ENCODE measurements around the gene SHROOM3. TPM values are rescaled to one million over a fixed set of nuclear protein-coding genes. Genes with fewer than 3 reads are reported as not detected.

The SHROOM3 gene
- polyA plus RNA-seq, 2 of the 4 experiments (the other 2 are of a cell fraction), result 2.8 to 5.1 TPM

DNA sequence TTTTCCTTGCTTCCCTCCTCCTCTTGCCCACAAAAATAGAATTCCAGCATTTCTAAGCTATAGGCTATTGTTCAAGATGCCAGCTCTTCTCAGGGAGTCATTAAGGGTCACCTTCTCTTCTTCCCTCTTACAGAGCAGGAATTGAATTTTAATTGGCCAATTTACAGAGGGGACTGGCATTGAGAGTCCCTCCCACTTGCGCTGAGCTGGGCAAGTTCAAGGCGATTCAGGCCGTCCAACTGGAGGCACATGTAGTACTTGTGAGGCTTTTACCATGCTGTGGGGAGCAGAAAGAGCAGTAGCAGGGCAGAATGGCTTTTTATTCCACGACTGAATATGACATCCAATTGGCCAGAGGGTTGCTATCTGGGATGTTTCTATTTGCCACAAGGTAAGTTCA, 281.0 kb downstream of the SHROOM3 start:
- 100% methylated on average over 2 of the region's 4 CpGs for WGBS (ENCODE audit: missing lambda C conversion rate)
- ChIA-PET CTCF (no interaction called here), POLR2A (no interaction called here)
- ATAC-seq (no peak), DNase-seq (ENCODE audit: low read depth in 1 of 2, low spot score in 1 of 2) (no peak), FAIRE-seq (no peak)
- TF ChIP-seq HOXA7 (CRISPR knock-in tag; IDR thresholded peaks at IDR 0.05) (no peak), HOXB5 (CRISPR knock-in tag; IDR thresholded peaks at IDR 0.05) (no peak), EP300 (IDR thresholded peaks at IDR 0.05) (no peak), NPAS2 (CRISPR knock-in tag; IDR thresholded peaks at IDR 0.05; ENCODE audit: borderline replicate concordance) (no peak), CBX2 (IDR thresholded peaks at IDR 0.05; ENCODE audit: borderline replicate concordance, low read depth) (no peak), PHF8 (IDR thresholded peaks at IDR 0.05; ENCODE audit: borderline replicate concordance, low read depth) (no peak)
- TF ChIP-seq, protein P1, sequence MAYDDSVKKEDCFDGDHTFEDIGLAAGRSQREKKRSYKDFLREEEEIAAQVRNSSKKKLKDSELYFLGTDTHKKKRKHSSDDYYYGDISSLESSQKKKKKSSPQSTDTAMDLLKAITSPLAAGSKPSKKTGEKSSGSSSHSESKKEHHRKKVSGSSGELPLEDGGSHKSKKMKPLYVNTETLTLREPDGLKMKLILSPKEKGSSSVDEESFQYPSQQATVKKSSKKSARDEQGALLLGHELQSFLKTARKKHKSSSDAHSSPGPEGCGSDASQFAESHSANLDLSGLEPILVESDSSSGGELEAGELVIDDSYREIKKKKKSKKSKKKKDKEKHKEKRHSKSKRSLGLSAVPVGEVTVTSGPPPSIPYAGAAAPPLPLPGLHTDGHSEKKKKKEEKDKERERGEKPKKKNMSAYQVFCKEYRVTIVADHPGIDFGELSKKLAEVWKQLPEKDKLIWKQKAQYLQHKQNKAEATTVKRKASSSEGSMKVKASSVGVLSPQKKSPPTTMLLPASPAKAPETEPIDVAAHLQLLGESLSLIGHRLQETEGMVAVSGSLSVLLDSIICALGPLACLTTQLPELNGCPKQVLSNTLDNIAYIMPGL (CRISPR knock-in tag; IDR thresholded peaks at IDR 0.05; ENCODE audit: borderline replicate concordance), result no peak
- Histone ChIP-seq H3K9me3 (no peaks in the 10 kb centered on the region), H3K27ac (no peak overlapping the region), H3K4me2 (no peak overlapping the region), H3K4me1 (peaks cover 15% of the 10 kb centered on the region), H3K4me3 (no peak overlapping the region)

DNA sequence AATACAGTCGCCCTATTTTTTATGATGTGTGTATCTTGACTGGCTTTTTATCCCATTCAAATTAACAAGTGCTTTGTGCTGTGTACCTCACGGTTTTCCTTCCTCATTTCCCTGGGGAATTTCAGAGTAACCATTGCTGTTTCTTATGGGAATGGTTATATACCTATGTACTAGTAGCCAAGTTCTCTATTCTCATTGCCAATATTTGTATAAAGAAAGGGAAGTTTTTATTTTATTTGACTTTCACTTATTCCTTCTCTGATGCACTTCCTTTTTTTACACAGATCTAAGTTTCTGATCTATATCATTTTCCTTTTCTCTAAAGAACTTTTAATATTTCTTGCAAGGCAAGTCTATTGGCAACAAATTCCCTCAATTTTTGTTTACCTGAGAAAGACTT, 281.6 kb downstream of the SHROOM3 start:
- Histone ChIP-seq H3K4me1 (peaks cover 15% of the 10 kb centered on the region), H3K27ac (no peak overlapping the region), H3K9me3 (no peaks in the 10 kb centered on the region), H3K4me2 (no peak overlapping the region), H3K4me3 (no peak overlapping the region)
- 79% methylated on average over 2 of the region's 2 CpGs for WGBS (ENCODE audit: missing lambda C conversion rate)
- CTCF ChIA-PET, result no interaction called here
- no peak for DNase-seq (ENCODE audit: low read depth in 1 of 2, low spot score in 1 of 2)
- POLR2A ChIA-PET, result no interaction called here
- FAIRE-seq, result no peak
- no peak for TF ChIP-seq POLR2A (IDR thresholded peaks at IDR 0.05; ENCODE audit: low read length)
- no peak for ATAC-seq

DNA sequence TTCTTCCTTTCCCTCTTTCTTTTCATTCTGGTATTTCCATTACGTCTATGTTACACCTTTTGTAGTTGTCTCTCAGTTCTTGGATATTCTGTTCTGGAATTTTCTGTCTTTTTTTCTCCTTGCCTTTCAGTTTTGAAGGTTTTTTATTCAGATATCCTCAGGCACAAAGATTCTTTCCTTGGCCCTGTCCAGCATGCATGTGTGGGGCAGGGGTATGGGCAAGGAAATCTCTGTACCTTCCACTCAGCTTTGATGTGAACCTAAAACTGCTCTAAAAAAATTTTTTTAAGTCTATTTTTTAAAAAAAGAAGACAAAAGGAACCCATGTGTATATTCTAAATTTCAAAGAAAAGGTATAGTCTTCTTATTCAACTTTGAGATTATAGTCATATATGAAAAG, 282.4 kb downstream of the SHROOM3 start:
- POLR2A ChIA-PET, result no interaction called here
- FAIRE-seq (no peak), ATAC-seq (no peak), DNase-seq (ENCODE audit: low read depth in 1 of 2, low spot score in 1 of 2) (no peak)
- H3K4me2 ChIP-seq, result no peak overlapping the region
- TF ChIP-seq, protein P2, sequence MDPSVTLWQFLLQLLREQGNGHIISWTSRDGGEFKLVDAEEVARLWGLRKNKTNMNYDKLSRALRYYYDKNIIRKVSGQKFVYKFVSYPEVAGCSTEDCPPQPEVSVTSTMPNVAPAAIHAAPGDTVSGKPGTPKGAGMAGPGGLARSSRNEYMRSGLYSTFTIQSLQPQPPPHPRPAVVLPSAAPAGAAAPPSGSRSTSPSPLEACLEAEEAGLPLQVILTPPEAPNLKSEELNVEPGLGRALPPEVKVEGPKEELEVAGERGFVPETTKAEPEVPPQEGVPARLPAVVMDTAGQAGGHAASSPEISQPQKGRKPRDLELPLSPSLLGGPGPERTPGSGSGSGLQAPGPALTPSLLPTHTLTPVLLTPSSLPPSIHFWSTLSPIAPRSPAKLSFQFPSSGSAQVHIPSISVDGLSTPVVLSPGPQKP (IDR thresholded peaks at IDR 0.05; ENCODE audit: low read depth, low read length), result no peak
- TF ChIP-seq, protein P3, sequence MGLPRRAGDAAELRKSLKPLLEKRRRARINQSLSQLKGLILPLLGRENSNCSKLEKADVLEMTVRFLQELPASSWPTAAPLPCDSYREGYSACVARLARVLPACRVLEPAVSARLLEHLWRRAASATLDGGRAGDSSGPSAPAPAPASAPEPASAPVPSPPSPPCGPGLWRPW (IDR thresholded peaks at IDR 0.05), result no peak
- TF ChIP-seq TP53 (CRISPR knock-in tag; IDR thresholded peaks at IDR 0.05) (no peak), CBX8 (IDR thresholded peaks at IDR 0.05) (no peak), TFCP2L1 (CRISPR knock-in tag; IDR thresholded peaks at IDR 0.05) (no peak), PHF8 (IDR thresholded peaks at IDR 0.05; ENCODE audit: borderline replicate concordance, low read depth) (no peak), EHF (CRISPR knock-in tag; IDR thresholded peaks at IDR 0.05) (no peak), HEYL (CRISPR knock-in tag; IDR thresholded peaks at IDR 0.05) (no peak), ESRRA (IDR thresholded peaks at IDR 0.05; ENCODE audit: borderline replicate concordance, low read length) (no peak), POLR2AphosphoS2 (conservative IDR thresholded peaks at IDR 0.05; ENCODE audit: low read length) (no peak), RCOR1 (IDR thresholded peaks at IDR 0.05; ENCODE audit: low read depth, low read length) (no peak), MAZ (IDR thresholded peaks at IDR 0.05; ENCODE audit: borderline replicate concordance, low read depth, low read length) (no peak), ZC3H11A (IDR thresholded peaks at IDR 0.05) (no peak), GATA3 (IDR thresholded peaks at IDR 0.05; ENCODE audit: borderline replicate concordance) (no peak), SMC3 (IDR thresholded peaks at IDR 0.05) (no peak), RFX5 (IDR thresholded peaks at IDR 0.05) (no peak)
- TF ChIP-seq, protein P4, sequence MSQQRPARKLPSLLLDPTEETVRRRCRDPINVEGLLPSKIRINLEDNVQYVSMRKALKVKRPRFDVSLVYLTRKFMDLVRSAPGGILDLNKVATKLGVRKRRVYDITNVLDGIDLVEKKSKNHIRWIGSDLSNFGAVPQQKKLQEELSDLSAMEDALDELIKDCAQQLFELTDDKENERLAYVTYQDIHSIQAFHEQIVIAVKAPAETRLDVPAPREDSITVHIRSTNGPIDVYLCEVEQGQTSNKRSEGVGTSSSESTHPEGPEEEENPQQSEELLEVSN (IDR thresholded peaks at IDR 0.05; ENCODE audit: borderline replicate concordance, low read depth), result no peak
- TF ChIP-seq, protein P5, sequence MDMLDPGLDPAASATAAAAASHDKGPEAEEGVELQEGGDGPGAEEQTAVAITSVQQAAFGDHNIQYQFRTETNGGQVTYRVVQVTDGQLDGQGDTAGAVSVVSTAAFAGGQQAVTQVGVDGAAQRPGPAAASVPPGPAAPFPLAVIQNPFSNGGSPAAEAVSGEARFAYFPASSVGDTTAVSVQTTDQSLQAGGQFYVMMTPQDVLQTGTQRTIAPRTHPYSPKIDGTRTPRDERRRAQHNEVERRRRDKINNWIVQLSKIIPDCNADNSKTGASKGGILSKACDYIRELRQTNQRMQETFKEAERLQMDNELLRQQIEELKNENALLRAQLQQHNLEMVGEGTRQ (IDR thresholded peaks at IDR 0.05), result no peak
- TF ChIP-seq, protein P6, sequence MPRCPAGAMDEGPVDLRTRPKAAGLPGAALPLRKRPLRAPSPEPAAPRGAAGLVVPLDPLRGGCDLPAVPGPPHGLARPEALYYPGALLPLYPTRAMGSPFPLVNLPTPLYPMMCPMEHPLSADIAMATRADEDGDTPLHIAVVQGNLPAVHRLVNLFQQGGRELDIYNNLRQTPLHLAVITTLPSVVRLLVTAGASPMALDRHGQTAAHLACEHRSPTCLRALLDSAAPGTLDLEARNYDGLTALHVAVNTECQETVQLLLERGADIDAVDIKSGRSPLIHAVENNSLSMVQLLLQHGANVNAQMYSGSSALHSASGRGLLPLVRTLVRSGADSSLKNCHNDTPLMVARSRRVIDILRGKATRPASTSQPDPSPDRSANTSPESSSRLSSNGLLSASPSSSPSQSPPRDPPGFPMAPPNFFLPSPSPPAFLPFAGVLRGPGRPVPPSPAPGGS (IDR thresholded peaks at IDR 0.05), result no peak
- CTCF ChIA-PET, result no interaction called here
- H3K9me3 ChIP-seq, result no peaks in the 10 kb centered on the region
- H3K4me3 ChIP-seq, result no peak overlapping the region
- H3K27ac ChIP-seq, result no peak overlapping the region
- WGBS (ENCODE audit: missing lambda C conversion rate), result 91% methylated on average over 1 of the region's 1 CpG
- H3K4me1 ChIP-seq, result peaks cover 15% of the 10 kb centered on the region
